Measurements from ENCODE around the gene DCLK1.

GRCh38 chr13:36124236-36124822 is 6.9 kb downstream of the DCLK1 start:
- no peak for TF ChIP-seq CTCF (IDR thresholded peaks at IDR 0.05)
- TF ChIP-seq POLR2AphosphoS5 (IDR thresholded peaks at IDR 0.05), result no peak

All from suprapubic skin (tissue), 3 donors.